Body of pancreas (tissue), 4 donors: Measurements from ENCODE around the gene SKAP1. TPM values are rescaled to one million over a fixed set of nuclear protein-coding genes. Genes with fewer than 3 reads are reported as not detected.
"Not testable (repeated sequence)": the region's sequence is repeated elsewhere in the genome, so short reads cannot be mapped to it uniquely, and the experiment has no call there.

Experiments used
- ATAC-seq: fragments of 150-250 bp; one replicate; pipeline ENCODE4 v1.9.1; 2016
- DNase-seq, 4 donors: peaks; one replicate each; pipeline ENCODE4 v3.0.0-alpha.2; 2019
- H3K27ac ChIP-seq, 4 donors: fragments of 200-600 bp; sonication (generic); 1 replicate in 3 of 4; 2 replicates in 1 of 4; pipeline versions ENCODE4 v1.5.1 to v1.6.1; 2016 to 2019; ENCODE audit warnings: mild to moderate bottlenecking in 1 of 4, mixed read lengths in 1 of 4, moderate library complexity in 1 of 4
- H3K27me3 ChIP-seq, 2 donors: fragments of 200-600 bp; sonication (generic); one replicate each; pipeline ENCODE4 v1.6.0; 2016; ENCODE audit warnings: mild to moderate bottlenecking in 1 of 2
- H3K36me3 ChIP-seq, 2 donors: fragments of 200-600 bp; sonication (generic); replicated peaks in 1 of 2; 2 replicates each; pipeline ENCODE4 v1.5.1; 2016; ENCODE audit warnings: low read depth in 2 of 2; ENCODE audit not compliant: insufficient read depth in 1 of 2
- H3K4me1 ChIP-seq: fragments of 200-600 bp; sonication (generic); one replicate; pipeline ENCODE4 v1.6.0; 2016
- H3K4me3 ChIP-seq, 2 donors: fragments of 200-600 bp; sonication (generic); 1 replicate in 1 of 2; 2 replicates in 1 of 2; pipeline ENCODE4 v1.5.1; 2016 to 2019
- H3K9me3 ChIP-seq, 3 donors: fragments of 200-600 bp; sonication (generic); 1 replicate in 2 of 3; 2 replicates in 1 of 3; pipeline ENCODE4 v1.5.1; 2016
- POLR2A ChIP-seq, 3 donors: fragments of 450-650 bp; IDR thresholded peaks; one replicate each; pipeline ENCODE4 v1.6.1; 2016; ENCODE audit warnings: antibody characterized with exemption in 3 of 3, mild to moderate bottlenecking in 2 of 3
- WGBS, 2 donors: methylation state at CpG; one replicate each; pipeline ENCODE4 v1.1.5; 2017; 5-methylcytosine and 5-hydroxymethylcytosine counted together
- intact Hi-C: fragments of 100-400 bp; cut with DNase I; formaldehyde crosslinking; loops from one replicate; pipeline ENCODE4 v1.15.1; 2023
- total RNA-seq, 2 donors: library from RNA; depleted of rRNA; stranded (reverse); fragments of >200 nt; gene quantifications; one replicate each; pipeline ENCODE4 v1.1.0, GENCODE V29; 2016
- TF ChIP-seq, protein P1 (sequence below), 7 experiments: fragments of 450-650 bp in 4 of 7; fragments of 200-600 bp in 3 of 7; sonication (generic) in 3 of 7; IDR thresholded peaks; one replicate each; pipeline ENCODE4 v1.5.1; 2016 to 2019; ENCODE audit warnings: antibody characterized with exemption in 7 of 7

The SKAP1 gene
- total RNA-seq, 2 donors from 2014 or later = 0.78 to 4.0 TPM

DNA sequence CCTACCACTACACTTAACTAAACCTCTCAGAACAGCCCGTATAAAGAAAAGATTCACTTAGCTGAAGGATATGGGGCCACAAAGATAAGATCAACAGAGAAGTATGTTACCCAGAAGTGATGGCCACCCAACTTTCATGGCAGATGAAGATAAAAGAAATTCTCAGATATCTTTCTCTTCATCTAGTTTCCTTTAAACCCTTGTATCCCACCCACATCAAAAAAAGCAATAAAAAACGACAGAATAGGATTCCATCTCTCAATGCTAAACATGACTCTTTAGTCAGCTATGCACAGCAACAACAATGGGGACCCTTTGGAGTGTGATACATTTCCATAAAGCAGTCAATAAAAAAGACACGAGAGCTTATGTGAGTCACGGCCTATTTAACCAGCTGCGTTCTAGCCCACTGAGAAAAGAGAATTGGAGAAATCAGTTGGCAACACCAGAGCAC is 235.9 kb downstream of the SKAP1 start:
- intact Hi-C loops = no loop called here
- Histone ChIP-seq H3K9me3 (no peaks in the 10 kb centered on the region), H3K4me3 (no peak overlapping the region), H3K36me3 (no peaks in the 10 kb centered on the region), H3K4me1 (no peaks in the 10 kb centered on the region), H3K27ac (no peak overlapping the region), H3K27me3 (no peaks in the 10 kb centered on the region)
- 62 to 76% methylated on average over 5 of the region's 5 CpGs for WGBS, 2 donors
- no peak for ATAC-seq
- no peak for DNase-seq
- TF ChIP-seq POLR2A (IDR thresholded peaks at IDR 0.05) = no peak
- TF ChIP-seq, protein P1, sequence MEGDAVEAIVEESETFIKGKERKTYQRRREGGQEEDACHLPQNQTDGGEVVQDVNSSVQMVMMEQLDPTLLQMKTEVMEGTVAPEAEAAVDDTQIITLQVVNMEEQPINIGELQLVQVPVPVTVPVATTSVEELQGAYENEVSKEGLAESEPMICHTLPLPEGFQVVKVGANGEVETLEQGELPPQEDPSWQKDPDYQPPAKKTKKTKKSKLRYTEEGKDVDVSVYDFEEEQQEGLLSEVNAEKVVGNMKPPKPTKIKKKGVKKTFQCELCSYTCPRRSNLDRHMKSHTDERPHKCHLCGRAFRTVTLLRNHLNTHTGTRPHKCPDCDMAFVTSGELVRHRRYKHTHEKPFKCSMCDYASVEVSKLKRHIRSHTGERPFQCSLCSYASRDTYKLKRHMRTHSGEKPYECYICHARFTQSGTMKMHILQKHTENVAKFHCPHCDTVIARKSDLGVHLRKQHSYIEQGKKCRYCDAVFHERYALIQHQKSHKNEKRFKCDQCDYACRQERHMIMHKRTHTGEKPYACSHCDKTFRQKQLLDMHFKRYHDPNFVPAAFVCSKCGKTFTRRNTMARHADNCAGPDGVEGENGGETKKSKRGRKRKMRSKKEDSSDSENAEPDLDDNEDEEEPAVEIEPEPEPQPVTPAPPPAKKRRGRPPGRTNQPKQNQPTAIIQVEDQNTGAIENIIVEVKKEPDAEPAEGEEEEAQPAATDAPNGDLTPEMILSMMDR (IDR thresholded peaks at IDR 0.05) = no peak

DNA sequence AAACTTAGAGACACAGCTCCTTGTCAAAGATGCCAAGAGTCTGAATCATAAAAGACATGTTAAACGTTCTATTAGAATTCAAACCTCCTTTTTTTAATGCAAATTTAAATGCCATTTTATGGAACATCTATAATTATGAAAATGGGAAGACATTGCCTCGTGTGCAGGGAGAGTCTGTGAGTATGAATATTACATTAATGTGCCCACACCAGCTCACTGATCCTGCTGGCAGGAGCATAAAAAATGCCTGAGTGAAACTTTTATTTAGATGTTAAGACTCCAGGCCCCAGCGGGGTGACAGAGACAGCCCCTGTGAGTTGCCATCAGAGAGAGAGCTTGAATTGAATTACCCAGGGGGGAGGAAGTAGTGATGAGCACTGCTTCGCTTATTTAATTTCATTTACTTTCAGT is 237.7 kb downstream of the SKAP1 start:
- Histone ChIP-seq H3K4me1 (no peaks in the 10 kb centered on the region), H3K27ac (no peak overlapping the region), H3K4me3 (no peak overlapping the region), H3K36me3 (no peaks in the 10 kb centered on the region), H3K9me3 (no peaks in the 10 kb centered on the region), H3K27me3 (no peaks in the 10 kb centered on the region)
- no peak for TF ChIP-seq POLR2A (IDR thresholded peaks at IDR 0.05)
- TF ChIP-seq, protein P1 (IDR thresholded peaks at IDR 0.05) = no peak
- DNase-seq (no peak), ATAC-seq (no peak)
- WGBS, 2 donors = 58 to 75% methylated on average over 4 of the region's 4 CpGs
- intact Hi-C loops = no loop called here

DNA sequence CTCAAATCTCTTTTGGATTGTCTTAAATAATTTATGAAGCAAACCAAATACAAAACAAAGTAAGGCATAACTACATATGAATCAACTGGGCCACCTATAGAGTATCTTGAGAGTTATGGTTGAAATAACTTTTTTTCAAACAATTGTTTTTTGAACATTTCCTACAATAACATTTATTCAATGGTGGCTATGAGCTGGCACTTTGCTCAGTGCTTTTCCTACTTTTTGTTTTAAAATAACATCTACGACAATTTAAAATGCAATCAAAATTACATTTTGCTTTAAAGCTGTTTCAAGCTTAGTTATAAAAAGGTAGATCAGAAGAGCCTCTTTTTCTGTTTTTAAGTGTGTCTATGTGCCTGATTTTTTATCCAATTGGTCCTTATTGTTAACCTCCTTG is 238.7 kb downstream of the SKAP1 start:
- no peak overlapping the region for H3K27ac ChIP-seq
- intact Hi-C loops = no loop called here
- no peak overlapping the region for H3K4me3 ChIP-seq
- WGBS, 2 donors = 89 to 91% methylated on average over 1 of the region's 1 CpG
- no peak for TF ChIP-seq POLR2A (IDR thresholded peaks at IDR 0.05)
- TF ChIP-seq, protein P1 (IDR thresholded peaks at IDR 0.05) = no peak
- no peaks in the 10 kb centered on the region for H3K27me3 ChIP-seq
- no peak for DNase-seq
- H3K9me3 ChIP-seq = no peaks in the 10 kb centered on the region
- H3K36me3 ChIP-seq = no peaks in the 10 kb centered on the region
- H3K4me1 ChIP-seq = no peaks in the 10 kb centered on the region
- ATAC-seq = no peak

DNA sequence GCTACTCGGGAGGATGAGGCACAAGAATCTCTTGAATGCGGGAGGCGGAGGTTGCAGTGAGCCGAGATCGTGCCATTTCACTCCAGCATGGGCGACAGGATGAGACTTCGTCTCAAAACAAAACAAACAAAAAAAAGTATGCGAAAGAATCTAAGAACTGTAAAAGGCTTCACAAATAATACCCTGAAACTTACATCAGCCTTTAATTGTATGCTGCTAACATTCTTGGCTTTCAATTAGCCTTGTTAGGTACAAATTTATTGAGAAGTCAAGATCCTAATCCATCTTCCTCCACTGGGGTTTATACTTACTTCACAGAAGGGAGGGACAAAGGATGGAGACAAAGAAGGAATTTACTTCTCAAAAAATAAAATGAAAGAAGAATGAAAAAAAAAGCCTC is 239.1 kb downstream of the SKAP1 start:
- ATAC-seq (no peak), DNase-seq (no peak)
- TF ChIP-seq, protein P1 (IDR thresholded peaks at IDR 0.05) = no peak
- no peak for TF ChIP-seq POLR2A (IDR thresholded peaks at IDR 0.05)
- Histone ChIP-seq H3K27me3 (no peaks in the 10 kb centered on the region), H3K27ac (no peak overlapping the region), H3K4me1 (no peaks in the 10 kb centered on the region), H3K4me3 (no peak overlapping the region), H3K36me3 (no peaks in the 10 kb centered on the region), H3K9me3 (no peaks in the 10 kb centered on the region)
- WGBS, 2 donors = 93 to 96% methylated on average over 8 of the region's 8 CpGs
- intact Hi-C loops = no loop called here

DNA sequence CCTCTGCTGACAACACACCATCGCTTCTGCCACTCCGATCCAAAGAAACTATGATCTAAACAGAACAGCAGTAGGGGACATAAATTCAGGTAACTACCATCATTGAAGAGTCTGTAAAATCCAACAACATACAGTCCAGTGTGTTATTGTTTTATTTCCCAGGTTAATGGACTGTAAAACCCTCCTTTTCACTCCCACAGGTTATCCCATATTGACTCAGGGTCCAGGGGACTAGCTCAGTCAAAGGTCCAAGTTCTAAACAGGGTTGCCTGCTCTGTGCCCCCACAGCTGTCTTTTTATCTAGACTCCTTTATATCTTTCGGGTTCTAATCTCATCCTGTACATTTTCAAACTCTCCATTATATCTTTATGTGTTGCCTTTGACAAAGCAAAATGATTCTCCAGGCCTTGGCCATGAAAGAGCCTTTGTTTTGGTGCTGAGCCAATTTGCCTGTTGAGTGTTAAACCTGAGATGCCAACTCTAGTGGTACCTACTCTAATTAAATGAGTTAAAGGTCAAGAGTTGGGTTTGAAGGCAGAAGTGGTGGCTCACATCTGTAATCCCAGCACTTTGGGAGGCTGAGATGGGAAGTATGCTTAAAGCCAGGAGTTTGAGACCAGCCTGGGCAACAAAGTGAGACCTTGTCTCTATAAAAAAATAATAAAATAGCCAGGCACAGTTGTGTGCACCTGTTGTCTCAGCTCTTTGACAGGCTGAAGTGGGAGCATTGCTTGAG is 242.0 kb downstream of the SKAP1 start:
- TF ChIP-seq POLR2A (IDR thresholded peaks at IDR 0.05) = no peak
- TF ChIP-seq, protein P1 (IDR thresholded peaks at IDR 0.05) = no peak
- no peaks in the 10 kb centered on the region for H3K36me3 ChIP-seq
- no peak for DNase-seq
- H3K9me3 ChIP-seq = no peaks in the 10 kb centered on the region
- ATAC-seq = no peak
- 79 to 86% methylated on average over 3 of the region's 3 CpGs for WGBS, 2 donors
- H3K4me3 ChIP-seq = no peak overlapping the region
- H3K4me1 ChIP-seq = no peaks in the 10 kb centered on the region
- intact Hi-C loops = no loop called here
- no peak overlapping the region for H3K27ac ChIP-seq
- H3K27me3 ChIP-seq = no peaks in the 10 kb centered on the region

DNA sequence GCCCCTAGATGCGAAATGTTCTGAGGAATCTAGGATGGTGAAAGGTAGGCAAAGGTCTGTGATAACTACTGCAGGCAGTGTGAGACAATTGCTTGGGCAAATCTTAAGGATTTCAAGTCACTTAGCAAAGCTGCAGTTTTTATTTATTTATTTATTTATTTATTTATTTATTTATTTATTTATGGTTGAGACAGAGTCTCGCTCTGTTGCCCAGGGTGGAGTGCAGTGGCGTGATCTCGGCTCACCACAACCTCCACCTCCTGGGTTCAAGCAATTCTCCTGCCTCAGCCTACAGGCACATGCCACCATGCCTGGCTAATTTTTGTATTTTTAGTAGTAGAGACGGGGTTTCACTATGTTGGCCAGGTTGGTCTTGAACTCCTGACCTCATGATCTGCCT is 243.7 kb downstream of the SKAP1 start:
- H3K4me1 ChIP-seq, H3K9me3 ChIP-seq, H3K36me3 ChIP-seq, H3K4me3 ChIP-seq, intact Hi-C loops, DNase-seq, H3K27ac ChIP-seq, ATAC-seq, H3K27me3 ChIP-seq: not testable (repeated sequence)
- 94 to 95% methylated on average over 5 of the region's 5 CpGs for WGBS, 2 donors
